HG03571 (cell line): ENCODE results near the gene ANAPC1.
A peak's percentile ranks its signal among the peaks of the same experiment; 100 is the strongest.
"Not testable (repeated sequence)": the region's sequence is repeated elsewhere in the genome, so short reads cannot be mapped to it uniquely, and the experiment has no call there.

Experiments
- ATAC-seq: cut with Tn5 transposase; IDR thresholded peaks from one replicate; pipeline ENCODE4 v1.9.1; 2021; ENCODE audit not compliant: unreplicated experiment

ANAPC1 gene

DNA sequence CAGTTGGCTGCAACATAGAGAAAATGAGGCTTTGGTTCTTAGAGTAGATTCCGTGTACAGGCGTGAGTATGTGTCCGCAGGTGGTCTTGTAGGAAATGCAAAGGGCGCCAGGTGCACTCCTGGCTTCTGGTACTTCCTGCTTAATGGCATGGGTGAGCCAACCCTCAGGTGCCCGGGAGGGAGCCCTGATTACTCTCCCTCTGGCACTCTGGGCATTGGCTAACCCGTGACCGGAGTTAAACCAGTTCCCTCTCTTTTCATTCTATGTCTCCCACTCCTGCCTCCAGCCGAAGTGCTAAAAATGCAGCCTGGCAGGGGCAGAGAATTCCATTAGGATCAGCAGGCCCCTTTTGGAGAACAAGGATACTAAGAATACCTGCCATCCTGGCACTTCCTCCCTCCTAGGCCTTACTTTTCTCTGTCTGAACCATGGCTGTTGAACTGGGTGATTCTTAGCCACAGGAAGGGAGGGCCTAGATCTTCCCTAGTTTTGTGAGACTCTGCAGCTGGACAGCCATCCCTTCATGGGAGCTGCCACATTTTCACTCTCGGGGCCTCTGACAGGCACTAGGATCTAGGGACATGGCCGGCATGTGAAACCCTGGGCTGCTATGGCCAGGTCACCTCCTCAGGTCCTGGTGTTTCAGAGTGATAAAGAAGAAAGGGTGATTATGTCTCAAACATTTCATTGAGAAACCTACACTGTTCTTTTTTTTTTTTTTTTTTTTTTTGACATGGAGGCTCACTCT, 20.9 kb upstream of the ANAPC1 start:
- ATAC-seq: no peak

DNA sequence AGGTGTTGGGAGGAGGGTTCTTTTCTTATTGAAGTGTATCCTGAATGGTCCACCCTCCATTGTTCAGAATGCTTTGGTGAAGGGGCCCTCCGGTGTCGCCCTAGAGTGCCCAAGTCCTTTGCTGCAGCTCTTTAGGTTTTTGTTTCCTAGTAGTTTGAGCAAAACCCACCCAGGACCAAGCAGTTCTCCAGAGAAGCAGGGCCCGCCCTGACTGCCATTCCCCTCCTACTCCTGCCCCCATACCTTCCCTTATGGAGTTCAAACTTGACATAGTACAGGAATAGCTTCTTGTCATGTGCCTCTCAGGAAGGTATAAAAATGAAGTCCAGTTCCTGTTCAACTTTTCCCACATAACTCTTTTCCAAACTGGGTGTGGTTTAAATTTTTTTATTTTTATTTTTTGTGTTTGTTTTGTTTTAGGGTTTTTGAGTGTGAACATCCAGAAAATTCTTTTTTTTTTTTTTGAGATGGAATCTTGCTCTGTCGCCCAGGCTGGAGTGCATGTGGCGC, 20.0 kb upstream of the ANAPC1 start:
- no peak for ATAC-seq

DNA sequence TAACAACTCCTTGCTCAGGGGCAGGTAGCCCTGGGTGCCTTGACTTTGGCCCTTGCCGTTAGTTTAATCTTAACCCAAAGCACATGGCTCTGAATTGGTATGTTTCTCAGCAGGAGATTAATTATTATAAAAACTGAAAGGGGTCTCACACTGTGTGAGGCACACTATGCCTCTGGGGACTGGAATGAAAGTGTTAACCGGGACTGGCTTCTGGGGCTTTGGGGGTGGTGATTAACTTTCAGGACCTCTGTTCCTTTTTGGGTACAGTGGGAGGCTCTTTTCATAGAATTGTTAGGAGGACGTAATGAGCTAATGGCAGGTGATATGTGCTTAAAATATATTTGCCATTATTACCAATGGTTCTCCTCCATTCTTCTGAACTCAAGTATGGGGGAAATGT, 19.5 kb upstream of the ANAPC1 start:
- no peak for ATAC-seq

DNA sequence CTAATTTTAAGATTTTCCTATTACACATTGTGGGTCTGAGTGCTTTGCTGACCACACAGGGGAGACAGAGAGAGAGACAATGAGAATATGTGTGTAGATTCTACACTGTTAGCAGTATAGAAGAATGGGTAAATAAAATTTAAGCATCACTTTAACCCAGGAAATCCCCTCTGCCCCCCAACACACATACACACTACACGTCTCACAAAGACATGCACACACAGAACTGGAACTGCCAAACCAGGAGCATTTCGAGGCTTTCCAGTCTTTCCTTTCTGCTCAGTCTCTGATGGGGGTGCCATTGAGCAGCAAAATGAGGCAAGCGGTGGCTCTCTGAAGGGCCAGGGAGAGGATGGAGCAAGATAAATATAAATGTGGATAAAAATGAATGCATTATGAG, 16.9 kb upstream of the ANAPC1 start:
- no peak for ATAC-seq

DNA sequence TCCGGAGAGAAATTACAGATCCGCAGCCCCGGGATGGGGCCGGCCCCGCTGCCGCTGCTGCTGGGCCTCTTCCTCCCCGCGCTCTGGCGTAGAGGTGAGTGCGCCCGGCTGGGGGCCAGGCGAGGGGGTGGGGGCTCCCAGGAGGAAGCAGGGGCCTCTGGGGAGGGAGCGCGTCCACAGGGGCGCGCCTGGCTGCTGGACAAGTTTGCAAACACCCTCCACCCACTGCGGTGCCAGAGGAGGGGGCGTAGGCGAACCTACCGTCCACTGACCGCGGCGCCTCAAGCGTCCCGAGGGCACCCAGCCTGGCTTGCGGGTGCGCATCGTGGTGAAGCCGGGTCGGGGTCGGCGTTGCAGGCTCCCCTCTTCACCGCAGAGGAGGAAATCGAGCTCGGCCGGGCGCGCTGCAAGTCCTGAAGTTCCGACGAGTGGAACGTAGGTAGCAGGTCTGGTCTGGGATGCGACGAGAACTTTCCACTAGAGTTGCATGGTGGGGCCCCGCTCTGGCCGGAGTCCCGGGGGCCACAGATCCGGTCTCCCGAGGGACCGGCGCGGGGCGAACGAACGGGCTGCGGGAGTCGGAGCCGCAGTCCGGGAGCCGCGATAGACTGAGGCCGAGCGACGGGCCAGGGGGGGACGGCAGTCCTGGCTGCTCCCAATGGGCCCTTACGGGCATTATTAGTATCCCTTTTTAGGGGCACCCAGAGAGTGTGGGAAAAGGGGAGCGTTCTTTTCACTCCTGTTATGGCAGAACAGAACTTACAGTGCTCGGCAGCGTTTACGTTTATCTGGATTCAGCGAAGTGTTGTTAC, 14.9 kb upstream of the ANAPC1 start:
- no peak for ATAC-seq

DNA sequence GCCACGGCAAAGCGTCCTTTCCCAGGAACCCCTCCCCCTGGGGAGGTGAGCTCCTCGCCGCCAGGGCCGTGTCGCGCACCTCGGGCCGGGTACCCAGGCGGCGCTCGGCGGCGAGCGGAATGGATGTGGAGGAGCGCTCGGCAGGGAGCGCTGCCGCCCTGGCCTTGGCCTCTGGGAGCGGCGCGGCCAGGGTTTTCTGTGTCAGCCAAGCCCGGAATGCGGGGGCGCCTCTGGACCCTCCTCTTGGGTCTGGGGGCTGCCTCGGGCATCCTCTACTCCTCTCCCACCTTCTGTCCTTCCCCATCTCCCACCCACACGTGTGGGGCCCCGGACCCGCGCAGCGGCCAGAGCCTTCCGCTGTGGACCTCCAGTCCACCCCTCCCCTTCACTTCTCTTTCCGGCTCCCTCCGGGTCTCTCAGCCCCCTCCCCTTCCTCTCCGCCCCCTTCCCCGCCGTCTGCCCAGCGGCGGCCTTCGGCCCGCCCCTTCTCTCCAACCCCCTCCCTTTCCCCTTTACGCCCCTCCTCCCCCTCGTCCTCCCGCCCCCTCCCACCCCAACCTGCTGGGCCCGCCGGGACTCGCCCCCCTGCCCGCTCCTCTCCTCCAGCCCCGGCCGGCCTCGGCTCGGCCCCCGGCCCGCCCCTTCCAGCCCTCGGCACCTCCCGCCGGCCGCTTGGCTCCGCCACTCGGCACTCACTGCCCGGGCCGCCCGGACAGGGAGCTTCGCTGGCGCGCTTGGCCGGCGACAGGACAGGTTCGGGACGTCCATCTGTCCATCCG, 14.1 kb upstream of the ANAPC1 start, which contains the start of gene MERTK:
Gene MERTK (plus strand): TSS at position 684 of the 779 bp plus-strand sequence. CDS start 129 bp downstream, outside the sequence.
- no peak for ATAC-seq

DNA sequence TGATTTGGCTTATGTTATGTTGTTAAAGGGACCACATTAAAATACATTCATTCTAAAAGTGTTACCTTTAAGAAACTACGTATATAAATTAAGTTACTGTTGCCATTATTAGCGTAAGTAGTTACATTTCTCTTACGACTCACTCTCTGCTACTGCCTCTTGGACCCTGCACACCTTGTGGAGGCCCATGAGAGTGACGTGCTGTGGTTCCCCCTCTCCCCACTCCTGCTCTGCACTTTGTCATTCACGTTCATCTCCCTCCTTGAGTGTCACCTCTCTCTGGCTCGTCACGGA, 13.6 kb upstream of the ANAPC1 start:
- ATAC-seq: no peak

DNA sequence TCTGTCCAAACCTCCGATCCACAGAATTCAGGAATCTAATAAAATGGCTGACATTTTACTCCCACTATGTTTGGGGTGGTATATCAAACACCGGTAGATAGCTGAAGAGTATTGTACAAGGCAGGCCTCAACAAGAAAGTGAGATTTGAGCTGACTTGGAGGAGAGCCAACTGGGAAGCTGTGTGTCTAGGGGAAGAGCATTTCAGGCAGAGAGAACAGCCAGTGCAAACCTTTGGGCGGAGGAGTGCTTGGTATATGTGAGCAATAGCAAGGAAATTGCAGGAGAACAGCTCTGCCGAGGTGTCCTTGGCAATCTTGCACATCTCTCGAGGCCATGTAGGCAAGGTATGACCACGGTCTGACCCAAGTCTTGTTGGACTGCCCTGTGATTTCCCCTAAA, 12.6 kb upstream of the ANAPC1 start:
- ATAC-seq: no peak

DNA sequence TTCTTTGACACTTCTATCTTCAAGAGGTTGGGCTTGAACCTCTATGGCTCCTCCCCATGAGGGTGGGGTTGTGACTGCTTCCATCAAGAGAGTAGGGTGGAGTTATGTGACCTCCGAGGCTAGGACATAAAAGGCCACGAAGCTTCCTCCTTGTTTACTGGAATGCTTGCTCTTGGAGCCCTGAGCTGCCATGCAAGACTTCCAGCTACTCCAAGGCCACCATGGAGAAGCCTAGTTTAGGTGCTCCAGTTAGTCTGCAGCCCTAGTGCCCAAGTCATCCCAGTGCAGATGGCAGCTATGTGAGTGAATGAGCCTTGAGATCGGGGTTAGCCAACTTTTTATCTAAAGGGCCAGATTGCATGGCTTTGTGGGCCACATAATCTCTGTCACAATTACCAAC, 12.0 kb upstream of the ANAPC1 start:
- no peak for ATAC-seq

DNA sequence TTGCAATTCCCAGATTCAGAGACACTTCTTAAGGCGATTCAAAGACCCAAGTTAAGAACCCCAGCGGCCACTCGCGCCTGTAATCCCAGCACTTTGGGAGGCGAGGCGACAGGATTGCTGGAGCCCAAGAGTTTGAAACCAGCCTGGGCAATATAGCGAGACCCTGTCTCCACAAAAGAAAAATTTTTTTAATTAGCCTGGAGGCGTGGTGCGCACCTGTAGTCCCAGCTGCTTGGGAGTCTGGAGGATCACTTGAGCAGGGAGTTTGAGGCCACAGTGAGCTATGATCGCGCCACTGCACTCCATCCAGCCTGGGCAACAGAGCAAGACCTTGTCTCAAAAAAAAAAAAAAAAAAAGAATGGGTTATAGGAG, 585 bp upstream of the ANAPC1 start:
- ATAC-seq: no peak

DNA sequence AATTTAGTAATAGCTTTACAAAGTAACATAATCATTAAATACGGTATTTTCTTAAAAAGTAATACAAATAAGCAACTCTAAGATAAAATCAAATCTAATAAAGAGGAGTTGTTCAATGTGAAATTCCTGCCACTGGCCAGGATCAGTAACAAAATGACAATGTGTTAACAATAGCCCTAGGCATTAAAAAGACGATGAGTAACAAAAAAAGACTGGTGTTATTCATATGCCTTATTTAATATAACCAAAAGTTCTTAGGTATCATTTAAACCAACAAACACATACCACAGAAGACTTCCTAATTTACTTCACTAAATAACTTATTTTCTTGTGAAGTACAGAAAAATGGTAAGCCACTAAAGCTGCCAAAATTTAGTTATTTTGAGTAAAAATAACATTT, 11.2 kb downstream of the ANAPC1 start:
- ATAC-seq: not testable (repeated sequence)

DNA sequence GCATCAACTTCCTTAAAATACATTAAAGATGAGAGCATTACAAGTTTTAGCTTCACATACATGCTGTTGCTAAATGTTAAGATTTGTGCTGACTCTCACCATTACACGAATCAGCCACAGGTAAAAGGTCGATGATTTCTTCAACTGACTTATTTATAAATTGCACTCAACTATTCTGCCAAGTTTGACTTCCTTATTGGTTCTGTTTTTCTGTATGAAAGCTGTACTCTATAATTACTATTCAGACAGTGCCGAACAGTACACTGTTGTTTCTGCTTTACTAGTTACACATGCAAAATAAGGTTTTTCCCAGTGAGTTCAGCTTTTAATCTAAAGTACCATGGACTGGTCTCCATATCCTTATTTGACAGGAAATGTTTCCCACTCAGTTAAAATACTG, 18.9 kb downstream of the ANAPC1 start:
- not testable (repeated sequence) for ATAC-seq

DNA sequence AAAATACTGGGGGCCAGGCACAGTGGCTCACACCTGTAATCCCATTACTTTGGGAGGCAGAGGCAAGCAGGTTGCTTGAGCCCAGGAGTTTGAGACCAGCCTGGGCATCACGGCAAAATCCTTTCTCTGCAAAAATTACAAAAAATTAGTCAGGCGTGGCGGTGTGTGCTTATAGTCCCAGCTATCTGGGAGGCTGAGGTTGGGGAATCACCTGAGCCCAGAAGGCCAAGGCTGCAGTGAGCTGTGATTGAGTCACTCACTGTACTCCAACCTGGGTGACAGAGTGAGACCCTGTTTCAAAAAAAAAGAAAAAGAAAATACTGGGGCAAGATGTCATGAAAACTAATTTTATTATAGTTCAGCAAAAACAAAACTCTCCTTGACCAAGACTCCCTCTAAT, 24.0 kb downstream of the ANAPC1 start:
- ATAC-seq: not testable (repeated sequence)

DNA sequence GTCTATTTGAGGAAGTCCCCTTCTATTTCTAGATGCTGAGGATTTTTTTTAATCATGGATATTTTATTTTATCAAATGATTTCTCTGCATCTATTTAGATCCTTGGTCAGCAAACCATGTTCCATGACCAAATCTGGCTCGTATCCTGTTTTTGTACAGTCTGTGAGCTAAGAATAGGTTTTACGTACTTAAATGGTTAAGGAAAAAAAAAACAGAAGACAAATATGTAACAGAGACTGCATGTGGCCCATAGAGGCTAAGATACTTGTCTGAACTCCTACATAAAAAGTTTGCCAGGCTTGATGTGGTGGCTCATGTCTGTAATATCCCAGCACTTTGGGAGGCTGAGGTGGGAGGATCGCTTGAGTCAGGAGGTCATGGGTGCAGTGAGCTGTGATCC, 31.4 kb downstream of the ANAPC1 start:
- not testable (repeated sequence) for ATAC-seq

DNA sequence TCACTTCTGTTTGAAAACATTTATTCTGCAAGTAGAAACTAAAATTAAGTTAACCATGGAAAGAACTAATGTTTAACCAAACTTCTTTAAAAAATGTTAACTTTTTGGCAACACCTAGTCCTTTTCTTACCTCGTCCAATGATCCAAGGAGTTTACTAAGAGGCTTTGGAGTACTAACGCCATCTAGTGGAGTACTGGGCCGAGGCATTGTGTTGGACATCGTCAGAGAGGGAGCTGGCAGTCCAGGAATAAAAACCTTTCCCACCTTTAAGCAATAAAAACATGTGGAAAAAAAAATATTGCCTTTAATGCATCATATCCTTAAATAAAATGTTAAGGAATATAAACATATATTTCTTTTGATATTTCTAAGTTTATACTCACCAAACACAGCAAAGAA, 33.3 kb downstream of the ANAPC1 start:
- not testable (repeated sequence) for ATAC-seq

DNA sequence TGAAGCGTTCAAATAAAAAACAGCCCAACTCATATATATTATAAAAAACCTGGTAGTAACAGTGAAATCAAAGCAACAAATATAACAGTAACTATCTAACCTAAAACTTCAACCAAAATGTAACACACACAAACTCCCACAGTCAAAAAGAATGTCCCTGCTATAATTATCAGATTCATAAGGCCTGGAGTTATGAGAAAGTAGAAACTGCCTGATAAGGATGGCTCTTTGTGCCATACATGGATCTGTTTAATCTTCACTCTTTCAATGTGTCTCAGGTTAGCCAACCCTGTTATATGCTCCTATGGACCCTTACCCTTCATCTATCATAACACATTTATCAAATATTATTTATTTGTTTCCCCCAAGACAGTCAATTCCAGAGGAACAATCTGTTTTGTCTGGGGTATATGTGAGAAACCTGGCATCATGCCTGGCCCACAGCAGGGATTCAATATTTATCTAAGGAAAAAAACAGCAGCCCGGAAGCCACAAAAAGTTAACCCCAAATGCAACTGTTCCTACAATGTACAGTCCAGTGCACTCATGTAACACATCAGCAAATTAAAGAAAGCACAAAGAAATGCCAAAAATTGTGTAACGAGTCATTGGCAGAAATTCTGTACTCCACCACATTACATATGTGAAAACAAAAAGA, 44.2 kb downstream of the ANAPC1 start:
- ATAC-seq: not testable (repeated sequence)

DNA sequence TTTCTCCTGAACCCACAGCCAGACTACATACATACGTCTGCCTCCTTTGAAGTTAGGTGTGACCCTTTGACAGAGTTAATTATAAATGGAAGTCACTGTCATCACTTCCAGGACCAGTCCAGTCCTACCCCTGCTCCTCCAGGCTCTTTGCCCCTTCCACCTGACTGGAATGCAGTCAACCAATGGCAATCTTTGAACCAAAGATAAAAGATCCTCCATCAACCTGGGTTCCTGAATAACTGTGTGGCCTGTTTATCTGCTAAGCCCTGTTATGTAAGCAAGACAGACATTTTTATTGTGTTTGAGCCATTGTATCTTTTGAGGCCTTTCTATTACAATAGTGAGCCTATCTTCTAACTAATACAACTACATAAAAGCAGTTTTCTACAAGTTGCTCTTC, 45.0 kb downstream of the ANAPC1 start:
- ATAC-seq: not testable (repeated sequence)

DNA sequence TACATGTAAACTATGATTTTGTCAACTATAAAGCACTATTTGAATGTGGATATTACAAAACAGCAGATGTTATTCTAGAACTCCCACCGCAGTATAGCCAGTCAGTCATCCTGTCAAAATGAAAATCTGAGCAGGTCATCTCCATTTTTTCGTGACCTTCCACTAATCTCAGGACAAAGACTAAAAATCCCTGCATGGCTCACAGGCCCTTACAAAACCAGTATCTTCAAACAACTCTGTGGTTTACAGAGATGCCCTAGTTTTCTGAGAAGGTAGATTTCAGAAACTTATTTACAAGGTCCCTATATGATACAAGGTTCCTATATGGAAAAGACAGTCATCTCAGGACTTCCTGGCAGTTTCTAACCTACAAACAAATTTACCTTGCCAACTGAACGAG, 49.8 kb downstream of the ANAPC1 start:
- not testable (repeated sequence) for ATAC-seq

DNA sequence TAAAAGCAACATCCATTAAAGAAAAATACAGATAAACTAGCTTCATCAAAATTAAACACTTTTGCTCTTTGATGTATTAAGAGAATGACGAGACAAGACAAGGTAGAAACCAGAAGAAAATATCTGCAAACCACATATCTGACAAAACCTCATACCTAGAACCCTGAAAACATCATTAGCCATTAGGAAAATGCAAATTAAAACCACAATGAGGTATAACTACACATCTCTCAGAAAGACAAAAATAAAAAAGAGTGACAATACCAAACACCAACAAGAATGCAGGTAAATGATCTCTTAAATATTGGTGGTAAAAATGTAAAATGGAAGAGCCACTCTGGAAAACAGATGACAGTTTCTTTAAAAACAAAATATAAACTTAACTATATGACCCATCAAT, 53.5 kb downstream of the ANAPC1 start:
- ATAC-seq: peak; percentile 46

DNA sequence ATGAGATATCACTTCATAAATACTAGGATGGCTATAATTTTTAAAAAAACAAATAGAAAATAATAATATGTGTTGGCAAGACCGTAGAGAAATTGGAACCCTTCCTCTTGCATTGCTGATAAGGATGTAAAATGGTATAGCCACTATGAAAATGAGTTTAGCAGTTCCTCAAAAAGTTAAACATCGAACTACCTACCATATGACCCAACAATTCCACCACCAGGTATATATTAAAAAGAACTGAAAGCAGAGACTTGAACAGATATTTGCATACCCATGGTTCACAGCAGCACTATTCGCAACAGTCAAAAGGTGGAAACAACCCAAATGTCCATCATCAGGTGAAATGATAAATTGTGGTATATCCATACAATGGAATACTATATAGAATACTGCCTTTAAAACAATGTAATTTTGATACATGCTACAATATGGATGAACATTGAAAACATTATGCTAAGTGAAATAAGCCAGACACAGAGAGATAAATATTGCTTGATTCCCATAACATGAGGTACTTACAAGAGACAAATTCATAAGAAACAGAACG, 55.7 kb downstream of the ANAPC1 start:
- ATAC-seq: not testable (repeated sequence)
